ENCODE data around the gene AHCYL1.

Gene AHCYL1

GRCh38 chr1:110068646-110069403 lies 84.3 kb downstream of the AHCYL1 start:
- Histone ChIP-seq H3K4me3 (ENCODE audit: low read length) (peak overlapping the region; percentile 54), H3K9me3 (ENCODE audit: insufficient read depth, low read depth, low read length) (no peaks in the 10 kb centered on the region; the same call in 1 of the 2 replicates)

GRCh38 chr1:110069404-110070281 lies 85.1 kb downstream of the AHCYL1 start:
- no peak overlapping the region for H3K27ac ChIP-seq (ENCODE audit: low read length)
- H3K27me3 ChIP-seq (ENCODE audit: insufficient read depth, low read length) = peaks cover 100% of the 10 kb centered on the region
- H3K4me1 ChIP-seq (ENCODE audit: insufficient read depth, low read length) = no peaks in the 10 kb centered on the region; the same call in 1 of the 2 replicates
- no peak overlapping the region for H3K9ac ChIP-seq (ENCODE audit: low read depth, low read length)
- no peaks in the 10 kb centered on the region for H3K36me3 ChIP-seq (ENCODE audit: insufficient read depth, low read depth, low read length)
- peak overlapping the region; percentile 45; the same call in 1 of the 2 replicates for H3K4me3 ChIP-seq (ENCODE audit: low read length)
- H3K9me3 ChIP-seq (ENCODE audit: insufficient read depth, low read depth, low read length) = no peaks in the 10 kb centered on the region; the same call in 1 of the 2 replicates

More at GRCh38 chr1:110068646-110069403, 84.3 kb downstream of the AHCYL1 start:
- Histone ChIP-seq H3K27ac (ENCODE audit: low read length) (no peak overlapping the region), H3K9ac (ENCODE audit: low read depth, low read length) (no peak overlapping the region), H3K27me3 (ENCODE audit: insufficient read depth, low read length) (peaks cover 100% of the 10 kb centered on the region), H3K4me1 (ENCODE audit: insufficient read depth, low read length) (no peaks in the 10 kb centered on the region; the same call in 1 of the 2 replicates), H3K36me3 (ENCODE audit: insufficient read depth, low read depth, low read length) (no peaks in the 10 kb centered on the region)

GRCh38 chr1:110070282-110070669 lies 85.7 kb downstream of the AHCYL1 start:
- Histone ChIP-seq H3K27ac (ENCODE audit: low read length) (no peak overlapping the region), H3K9ac (ENCODE audit: low read depth, low read length) (no peak overlapping the region), H3K9me3 (ENCODE audit: insufficient read depth, low read depth, low read length) (no peaks in the 10 kb centered on the region; the same call in 1 of the 2 replicates), H3K4me3 (ENCODE audit: low read length) (peak overlapping the region; percentile 45; the same call in 1 of the 2 replicates), H3K36me3 (ENCODE audit: insufficient read depth, low read depth, low read length) (no peaks in the 10 kb centered on the region), H3K27me3 (ENCODE audit: insufficient read depth, low read length) (peaks cover 100% of the 10 kb centered on the region), H3K4me1 (ENCODE audit: insufficient read depth, low read length) (no peaks in the 10 kb centered on the region; the same call in 1 of the 2 replicates)

GRCh38 chr1:110070671-110071242 lies 86.2 kb downstream of the AHCYL1 start, which contains the start of gene ALX3:
Gene ALX3, minus strand, starts transcription at chr1:110070672. Its CDS starts 60 bp downstream, at chr1:110070612.
- Histone ChIP-seq H3K9me3 (ENCODE audit: insufficient read depth, low read depth, low read length) (no peaks in the 10 kb centered on the region; the same call in 1 of the 2 replicates), H3K27me3 (ENCODE audit: insufficient read depth, low read length) (peaks cover 100% of the 10 kb centered on the region), H3K9ac (ENCODE audit: low read depth, low read length) (no peak within 1 kb of the TSS), H3K4me1 (ENCODE audit: insufficient read depth, low read length) (no peaks in the 10 kb centered on the region; the same call in 1 of the 2 replicates), H3K4me3 (ENCODE audit: low read length) (peak within 1 kb of the TSS; percentile 45; the same call in 1 of the 2 replicates), H3K36me3 (ENCODE audit: insufficient read depth, low read depth, low read length) (no peaks in the 10 kb centered on the region), H3K27ac (ENCODE audit: low read length) (no peak within 1 kb of the TSS)

Measured in iPS-20b (cell line).